ENCODE results near the gene RSRC2.

RSRC2 gene

DNA sequence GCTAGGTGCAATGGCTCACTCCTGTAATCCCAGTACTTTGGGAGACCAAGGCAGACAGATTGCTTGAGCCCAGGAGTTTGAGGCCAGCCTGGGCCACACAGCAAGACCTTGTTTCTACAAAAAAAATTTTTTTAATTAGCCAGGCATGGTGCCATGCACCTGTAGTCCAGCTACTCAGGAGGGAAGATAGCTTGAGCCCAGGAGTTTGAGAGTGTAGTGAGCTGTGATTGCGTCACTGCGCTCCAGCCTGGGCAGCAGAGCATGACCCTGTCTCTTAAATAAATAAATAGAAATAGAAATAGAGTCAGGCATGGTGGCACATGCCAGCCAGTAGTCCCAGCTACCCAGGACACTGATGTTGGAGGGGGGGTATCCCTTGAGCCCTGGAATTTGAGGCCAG, 67.5 kb downstream of the RSRC2 start:
- no peak for DNase-seq (ENCODE audit: low read depth)
- TF ChIP-seq, protein P1, sequence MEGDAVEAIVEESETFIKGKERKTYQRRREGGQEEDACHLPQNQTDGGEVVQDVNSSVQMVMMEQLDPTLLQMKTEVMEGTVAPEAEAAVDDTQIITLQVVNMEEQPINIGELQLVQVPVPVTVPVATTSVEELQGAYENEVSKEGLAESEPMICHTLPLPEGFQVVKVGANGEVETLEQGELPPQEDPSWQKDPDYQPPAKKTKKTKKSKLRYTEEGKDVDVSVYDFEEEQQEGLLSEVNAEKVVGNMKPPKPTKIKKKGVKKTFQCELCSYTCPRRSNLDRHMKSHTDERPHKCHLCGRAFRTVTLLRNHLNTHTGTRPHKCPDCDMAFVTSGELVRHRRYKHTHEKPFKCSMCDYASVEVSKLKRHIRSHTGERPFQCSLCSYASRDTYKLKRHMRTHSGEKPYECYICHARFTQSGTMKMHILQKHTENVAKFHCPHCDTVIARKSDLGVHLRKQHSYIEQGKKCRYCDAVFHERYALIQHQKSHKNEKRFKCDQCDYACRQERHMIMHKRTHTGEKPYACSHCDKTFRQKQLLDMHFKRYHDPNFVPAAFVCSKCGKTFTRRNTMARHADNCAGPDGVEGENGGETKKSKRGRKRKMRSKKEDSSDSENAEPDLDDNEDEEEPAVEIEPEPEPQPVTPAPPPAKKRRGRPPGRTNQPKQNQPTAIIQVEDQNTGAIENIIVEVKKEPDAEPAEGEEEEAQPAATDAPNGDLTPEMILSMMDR (IDR thresholded peaks at IDR 0.05; ENCODE audit: control insufficient read depth, insufficient read depth, low read depth, low read length, missing control alignments), result no peak
- H3K4me3 ChIP-seq (ENCODE audit: control insufficient read depth, low read depth, low read length), result no peak overlapping the region

DNA sequence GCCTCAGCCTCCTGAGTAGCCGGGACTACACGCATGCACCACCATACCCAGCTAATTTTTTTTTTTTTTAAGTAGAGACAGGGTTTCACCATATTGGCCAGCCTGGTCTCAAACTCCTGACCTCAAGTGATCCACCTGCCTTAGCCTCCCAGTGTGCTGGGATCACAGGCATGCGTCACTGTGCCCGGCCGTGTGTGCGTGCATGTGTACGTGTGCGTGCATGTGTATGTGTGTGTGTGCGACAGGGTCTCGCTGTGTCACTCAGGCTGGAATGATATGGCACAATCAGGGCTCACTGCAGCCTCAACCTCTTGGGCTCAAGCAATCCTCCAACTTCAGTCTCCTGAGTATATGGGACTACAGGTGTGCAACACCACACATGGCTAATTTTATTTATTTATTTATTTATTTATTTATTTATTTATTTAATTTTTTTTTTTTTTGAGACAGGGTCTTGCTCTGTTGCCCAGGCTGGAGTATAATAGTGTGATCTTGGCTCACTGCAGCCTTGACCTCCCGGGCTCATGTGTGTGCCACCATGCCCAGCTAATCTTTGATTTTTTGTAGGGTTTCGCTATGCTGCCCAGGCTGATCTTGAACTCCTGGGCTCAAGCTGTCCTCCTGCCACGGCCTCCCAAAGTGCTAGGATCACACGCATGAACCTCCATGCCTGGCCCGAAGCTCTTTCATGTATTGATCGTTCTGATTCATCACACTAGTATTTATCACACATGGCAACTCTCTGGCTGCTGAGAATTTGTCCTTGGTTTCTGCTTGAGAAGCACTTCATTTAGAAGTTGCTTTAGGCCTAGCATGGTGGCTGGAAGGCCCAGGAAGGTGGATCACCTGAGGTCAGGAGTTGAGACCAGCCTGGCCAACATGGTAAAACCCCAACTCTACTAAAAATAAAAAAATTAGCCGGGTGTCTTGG, 68.4 kb downstream of the RSRC2 start:
- TF ChIP-seq, protein P1 (IDR thresholded peaks at IDR 0.05; ENCODE audit: control insufficient read depth, insufficient read depth, low read depth, low read length, missing control alignments), result no peak
- no peak overlapping the region for H3K4me3 ChIP-seq (ENCODE audit: control insufficient read depth, low read depth, low read length)

DNA sequence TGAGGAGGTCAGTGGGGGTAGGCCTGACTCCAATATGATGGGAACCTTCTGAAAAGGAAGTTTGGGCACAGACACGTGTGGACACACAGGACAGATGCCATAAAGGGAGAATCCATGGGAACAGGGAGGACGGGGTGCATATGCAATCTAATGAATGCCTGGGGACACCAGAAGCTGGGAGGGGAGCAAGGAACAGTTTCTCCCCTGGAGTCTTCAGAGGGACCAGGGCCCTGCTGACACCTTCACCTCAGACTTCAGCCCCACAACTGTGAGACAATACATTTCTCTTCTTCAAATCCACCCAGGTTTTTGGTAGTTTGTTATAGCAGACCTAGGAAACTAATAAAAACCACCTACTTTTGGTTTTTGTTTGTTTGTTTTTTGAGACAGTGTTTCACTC, 69.1 kb downstream of the RSRC2 start:
- H3K4me3 ChIP-seq (ENCODE audit: control insufficient read depth, low read depth, low read length), result no peak overlapping the region
- DNase-seq (ENCODE audit: low read depth), result no peak
- TF ChIP-seq, protein P1 (IDR thresholded peaks at IDR 0.05; ENCODE audit: control insufficient read depth, insufficient read depth, low read depth, low read length, missing control alignments), result no peak

More for the DNA sequence above, 68.4 kb downstream of the RSRC2 start:
- DNase-seq (ENCODE audit: low read depth), result no peak

DNA sequence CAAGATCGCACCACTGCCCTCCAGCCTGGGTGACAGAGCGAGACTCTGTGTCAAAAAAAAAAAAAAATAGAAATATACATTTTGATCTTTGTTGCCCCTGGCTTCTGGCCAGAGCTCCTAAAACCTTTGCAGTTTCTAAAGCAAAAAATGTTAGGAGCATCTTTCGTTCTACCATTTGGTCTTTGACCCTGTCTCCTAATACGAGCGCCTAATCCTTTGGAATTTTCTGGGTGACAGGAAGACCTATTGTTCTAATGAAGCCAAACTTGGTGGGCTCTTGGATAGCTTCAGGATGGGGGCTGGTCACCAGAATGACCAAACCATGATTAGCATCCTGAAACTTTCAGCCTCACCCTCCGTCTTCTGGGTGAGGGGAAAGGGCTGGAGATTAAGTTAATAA, 72.0 kb downstream of the RSRC2 start:
- H3K4me3 ChIP-seq (ENCODE audit: control insufficient read depth, low read depth, low read length), result no peak overlapping the region
- TF ChIP-seq, protein P1 (IDR thresholded peaks at IDR 0.05; ENCODE audit: control insufficient read depth, insufficient read depth, low read depth, low read length, missing control alignments), result no peak
- no peak for DNase-seq (ENCODE audit: low read depth)

DNA sequence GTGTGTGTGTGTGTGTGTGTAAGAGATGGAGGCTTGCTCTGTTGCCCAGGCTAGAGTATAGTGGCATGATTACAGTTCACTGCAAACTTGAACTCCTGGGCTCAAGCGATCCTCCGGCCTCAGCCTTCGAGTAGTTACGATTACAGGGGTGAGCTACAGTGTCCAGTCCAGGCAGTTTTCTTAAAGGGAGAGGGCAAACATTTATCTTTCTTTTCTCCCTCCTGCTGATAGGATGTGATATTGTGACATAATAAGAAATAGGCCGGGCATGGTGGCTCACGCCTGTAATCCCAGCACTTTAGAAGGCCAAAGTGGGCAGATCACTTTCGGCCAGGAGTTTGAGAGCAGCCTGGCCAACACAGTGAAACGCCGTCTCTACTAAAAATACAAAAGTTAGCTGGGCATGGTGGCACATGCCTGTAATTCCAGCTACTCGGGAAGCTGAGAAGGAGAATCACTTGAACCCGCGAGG, 72.5 kb downstream of the RSRC2 start:
- H3K4me3 ChIP-seq (ENCODE audit: control insufficient read depth, low read depth, low read length), result no peak overlapping the region
- TF ChIP-seq, protein P1 (IDR thresholded peaks at IDR 0.05; ENCODE audit: control insufficient read depth, insufficient read depth, low read depth, low read length, missing control alignments), result no peak
- no peak for DNase-seq (ENCODE audit: low read depth)

All from AG09309 (cell line).